H1 (cell line): Measurements from ENCODE around the gene MOB4. TPM values are rescaled to one million over a fixed set of nuclear protein-coding genes. Genes with fewer than 3 reads are reported as not detected.
A peak's percentile ranks its signal among the peaks of the same experiment; 100 is the strongest.

Source experiments
- CEBPB ChIP-seq: IDR thresholded peaks from 2 replicates; pipeline ENCODE4 v1.6.1; 2012; ENCODE audit warnings: low read depth, low read length
- GTF2F1 ChIP-seq: IDR thresholded peaks from 2 replicates; pipeline ENCODE4 v1.6.1; 2012; ENCODE audit warnings: low read depth, low read length, improper control_type of control experiment, borderline replicate concordance
- HDAC2 ChIP-seq, 2 experiments: fragments of 300-600 bp in 1 of 2; sonication (generic) in 1 of 2; IDR thresholded peaks; 2 replicates each; pipeline ENCODE4 v1.6.1; 2011 to 2012; ENCODE audit warnings: low read depth in 2 of 2, low read length in 2 of 2, mild to moderate bottlenecking in 2 of 2, moderate library complexity in 2 of 2, borderline replicate concordance in 1 of 2, inconsistent platforms in 1 of 2
- KDM1A ChIP-seq: fragments of 200-600, 300-600 bp; sonication (generic); IDR thresholded peaks from 2 replicates; pipeline ENCODE4 v1.7.1; 2016; ENCODE audit warnings: mild to moderate bottlenecking, low read length, borderline replicate concordance
- KDM4A ChIP-seq: IDR thresholded peaks from one replicate; pipeline ENCODE4 v1.7.1; 2012; ENCODE audit warnings: low read depth, mild to moderate bottlenecking, moderate library complexity, low read length, inconsistent platforms; ENCODE audit not compliant: severe bottlenecking
- SP2 ChIP-seq: IDR thresholded peaks from 2 replicates; pipeline ENCODE4 v1.6.1; 2012; ENCODE audit warnings: mild to moderate bottlenecking, low read length, inconsistent platforms
- TEAD4 ChIP-seq: IDR thresholded peaks from 2 replicates; pipeline ENCODE4 v1.6.1; 2012; ENCODE audit warnings: low read depth, low read length, inconsistent platforms, mixed read lengths
- YY1 ChIP-seq: IDR thresholded peaks from 2 replicates; pipeline ENCODE4 v1.6.1; 2011; ENCODE audit warnings: low read depth, mild to moderate bottlenecking, low read length
- polyA plus RNA-seq, 7 experiments: library from polyadenylated mRNA; depleted of rRNA in 3 of 7; stranded (reverse) in 5 of 7; unstranded in 2 of 7; fragments of >200 nt in 5 of 7; fragments of 200-250 nt in 2 of 7; gene quantifications; 1 replicate in 5 of 7; 2 replicates in 1 of 7; 4 replicates in 1 of 7; pipeline versions ENCODE4 v1.2.1 to v1.2.3, GENCODE V29; 2011 to 2013; ENCODE audit warnings: missing spikeins in 2 of 7, mixed read lengths in 2 of 7
- total RNA-seq: library from RNA; stranded (reverse); fragmentation: NEBNext Ultra II Directional; extraction: Animal tissue kit (Norgen Biotek cat#: 25700); gene quantifications from 2 replicates; pipeline ENCODE4 v1.2.1, GENCODE V29; 2021
- TF ChIP-seq, protein P1 (sequence below): IDR thresholded peaks from 2 replicates; pipeline ENCODE4 v1.6.1; 2012; ENCODE audit warnings: inconsistent platforms
- TF ChIP-seq, protein P2 (sequence below): IDR thresholded peaks from 2 replicates; pipeline ENCODE4 v1.6.1; 2011; ENCODE audit warnings: low read depth, mild to moderate bottlenecking, low read length; ENCODE audit not compliant: insufficient read depth

MOB4 gene
- total and polyA plus RNA-seq, 2 of the 8 experiments (the other 6 are each of a cell fraction or from before 2014, with no cell fraction given): 51.5 to 54.2 TPM

DNA sequence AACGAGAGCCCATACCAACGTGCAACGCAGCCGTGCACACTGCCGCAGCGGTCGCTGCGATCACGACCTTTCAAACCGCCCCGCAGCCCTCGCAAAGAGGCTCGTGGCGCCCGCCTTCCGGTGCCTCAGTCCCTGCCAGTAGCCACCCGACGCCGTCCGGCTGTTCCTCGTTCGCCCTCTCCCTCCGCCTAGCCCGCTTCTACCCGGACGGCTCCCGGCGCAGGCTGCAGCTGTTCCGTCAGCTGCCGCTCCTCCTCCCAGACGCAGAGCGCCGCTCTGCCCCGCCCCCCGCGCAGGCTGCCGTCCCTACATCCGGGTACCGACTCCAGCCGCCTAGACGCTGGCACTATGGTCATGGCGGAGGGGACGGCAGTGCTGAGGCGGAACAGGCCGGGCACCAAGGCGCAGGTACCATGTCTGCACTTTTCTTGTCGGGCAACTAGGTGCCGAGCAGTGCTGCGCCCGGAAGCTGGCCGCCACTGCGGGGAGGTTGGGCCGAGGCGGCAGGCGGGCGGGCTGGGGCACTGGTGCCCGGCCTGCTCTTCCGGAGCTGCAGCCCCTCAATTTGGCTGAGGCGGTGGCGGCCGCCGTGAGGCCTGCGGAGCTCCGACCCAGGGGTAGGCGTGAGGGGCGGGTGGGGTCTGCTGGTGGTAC is at the start of gene MOB4 (continued):
- TF ChIP-seq SP2 (no peak), KDM4A (no peak), YY1 (peak; percentile 90), TEAD4 (no peak), KDM1A (no peak), CEBPB (no peak), GTF2F1 (peak; percentile 82; the same call in 1 of the 2 replicates), HDAC2 (IDR thresholded peaks at IDR 0.05; ENCODE audit: borderline replicate concordance in 1 of 2, low read depth in 2 of 2, low read length in 2 of 2) (no peak)
- TF ChIP-seq, protein P1, sequence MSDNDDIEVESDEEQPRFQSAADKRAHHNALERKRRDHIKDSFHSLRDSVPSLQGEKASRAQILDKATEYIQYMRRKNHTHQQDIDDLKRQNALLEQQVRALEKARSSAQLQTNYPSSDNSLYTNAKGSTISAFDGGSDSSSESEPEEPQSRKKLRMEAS: peak; percentile 96
- TF ChIP-seq, protein P2, sequence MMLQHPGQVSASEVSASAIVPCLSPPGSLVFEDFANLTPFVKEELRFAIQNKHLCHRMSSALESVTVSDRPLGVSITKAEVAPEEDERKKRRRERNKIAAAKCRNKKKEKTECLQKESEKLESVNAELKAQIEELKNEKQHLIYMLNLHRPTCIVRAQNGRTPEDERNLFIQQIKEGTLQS: no peak
